GM12873 (cell line): ENCODE data around the gene MARCHF11.

Experiments
- CTCF ChIP-seq: IDR thresholded peaks from 2 replicates; pipeline ENCODE4 v1.5.1; 2012; ENCODE audit warnings: low read depth, mild to moderate bottlenecking, moderate library complexity, low read length, control low read depth; ENCODE audit not compliant: insufficient read depth; ENCODE audit errors: missing control alignments

MARCHF11 gene

GRCh38 chr5:16067415-16067814 is 112.2 kb downstream of the MARCHF11 start:
- TF ChIP-seq CTCF = no peak

GRCh38 chr5:16066810-16067209 is 112.8 kb downstream of the MARCHF11 start:
- no peak for TF ChIP-seq CTCF

- no peak for TF ChIP-seq CTCF
Observed at GRCh38 chr5:16066320-16066719, 113.3 kb downstream of the MARCHF11 start.

- no peak for TF ChIP-seq CTCF
Observed at GRCh38 chr5:16065831-16066230, 113.8 kb downstream of the MARCHF11 start.

- no peak for TF ChIP-seq CTCF
Observed at GRCh38 chr5:16064135-16064893, 115.3 kb downstream of the MARCHF11 start.

GRCh38 chr5:16061163-16061562 is 118.4 kb downstream of the MARCHF11 start:
- TF ChIP-seq CTCF = no peak

GRCh38 chr5:16057277-16057676 is 122.3 kb downstream of the MARCHF11 start:
- no peak for TF ChIP-seq CTCF
